ENCODE measurements around the gene RCHY1. TPM values are rescaled to one million over a fixed set of nuclear protein-coding genes. Genes with fewer than 3 reads are reported as not detected.
"Not testable (repeated sequence)": the region's sequence is repeated elsewhere in the genome, so short reads cannot be mapped to it uniquely, and the experiment has no call there.

RCHY1 gene
- total RNA-seq: 10 to 100 TPM; 29.3 to 35.1 TPM

- ATAC-seq (replicated peaks): peak; percentile 94
- Mint-ChIP-seq H3K4me1 (peaks cover 16% of the 10 kb centered on the region), H3K9me3 (no peaks in the 10 kb centered on the region), H3K4me3 (no peak within 1 kb of the TSS), H3K27me3 (no peaks in the 10 kb centered on the region), H3K27ac (no peak within 1 kb of the TSS), H3K36me3 (ENCODE audit: low read depth) (peaks cover 75% of the 10 kb centered on the region)
Observed at GRCh38 chr4:75514131-75514948, at the start of gene RCHY1, which contains the start of gene THAP6. Gene RCHY1, minus strand, starts transcription at chr4:75514403. Its CDS starts 117 bp downstream, at chr4:75514286. Gene THAP6, plus strand, starts transcription at chr4:75514473. Its CDS starts 980 bp downstream, at chr4:75515453.

- H3K9me3 Mint-ChIP-seq: no peaks in the 10 kb centered on the region
- no peaks in the 10 kb centered on the region for H3K4me1 Mint-ChIP-seq
- peaks cover 16% of the 10 kb centered on the region for H3K27me3 Mint-ChIP-seq
- no peaks in the 10 kb centered on the region for H3K36me3 Mint-ChIP-seq (ENCODE audit: low read depth)
- H3K4me3 Mint-ChIP-seq: no peak overlapping the region
- ATAC-seq (replicated peaks): no peak
- H3K27ac Mint-ChIP-seq: no peak overlapping the region
Observed at GRCh38 chr4:75561789-75562188, 47.6 kb upstream of the RCHY1 start.

GRCh38 chr4:75557696-75558095 is 43.5 kb upstream of the RCHY1 start:
- no peak for ATAC-seq (replicated peaks)
- Mint-ChIP-seq H3K4me3 (no peak overlapping the region), H3K27ac (no peak overlapping the region), H3K9me3 (no peaks in the 10 kb centered on the region), H3K4me1 (peaks cover 6% of the 10 kb centered on the region), H3K36me3 (ENCODE audit: low read depth) (no peaks in the 10 kb centered on the region), H3K27me3 (peaks cover 15% of the 10 kb centered on the region)

- peak within 1 kb of the TSS; percentile 49 for H3K4me3 Mint-ChIP-seq
- H3K4me1 Mint-ChIP-seq: peaks cover 6% of the 10 kb centered on the region
- no peak within 1 kb of the TSS for H3K27ac Mint-ChIP-seq
Observed at GRCh38 chr4:75555294-75556164, 41.3 kb upstream of the RCHY1 start, which contains the start of gene ODAPH. Gene ODAPH, plus strand, starts transcription at chr4:75556066. Its CDS starts 17 bp downstream, at chr4:75556083.

GRCh38 chr4:75552452-75552851 is 38.2 kb upstream of the RCHY1 start:
- Mint-ChIP-seq H3K9me3 (no peaks in the 10 kb centered on the region), H3K4me3 (no peak overlapping the region), H3K4me1 (peaks cover 12% of the 10 kb centered on the region), H3K36me3 (ENCODE audit: low read depth) (no peaks in the 10 kb centered on the region), H3K27ac (no peak overlapping the region), H3K27me3 (peaks cover 3% of the 10 kb centered on the region)
- ATAC-seq (replicated peaks): no peak

More at GRCh38 chr4:75555294-75556164, 41.3 kb upstream of the RCHY1 start, which contains the start of gene ODAPH:
- H3K36me3 Mint-ChIP-seq (ENCODE audit: low read depth): no peaks in the 10 kb centered on the region
- no peaks in the 10 kb centered on the region for H3K9me3 Mint-ChIP-seq
- peaks cover 12% of the 10 kb centered on the region for H3K27me3 Mint-ChIP-seq
- peak; percentile 97 for ATAC-seq (replicated peaks)

- H3K27me3 Mint-ChIP-seq: no peaks in the 10 kb centered on the region
- H3K36me3 Mint-ChIP-seq (ENCODE audit: low read depth): peaks cover 6% of the 10 kb centered on the region
- no peaks in the 10 kb centered on the region for H3K9me3 Mint-ChIP-seq
- H3K27ac Mint-ChIP-seq: no peak overlapping the region
- ATAC-seq (replicated peaks): no peak
- H3K4me1 Mint-ChIP-seq: peaks cover 6% of the 10 kb centered on the region
- H3K4me3 Mint-ChIP-seq: no peak overlapping the region
Observed at GRCh38 chr4:75549019-75549418, 34.8 kb upstream of the RCHY1 start.

GRCh38 chr4:75547647-75548387 is 33.6 kb upstream of the RCHY1 start:
- Mint-ChIP-seq H3K36me3 (ENCODE audit: low read depth) (peaks cover 6% of the 10 kb centered on the region), H3K4me3 (no peak overlapping the region), H3K27me3 (no peaks in the 10 kb centered on the region), H3K4me1 (peaks cover 6% of the 10 kb centered on the region), H3K27ac (no peak overlapping the region), H3K9me3 (no peaks in the 10 kb centered on the region)
- no peak for ATAC-seq (replicated peaks)

GRCh38 chr4:75545526-75545925 is 31.3 kb upstream of the RCHY1 start:
- peaks cover 6% of the 10 kb centered on the region for H3K4me1 Mint-ChIP-seq
- no peaks in the 10 kb centered on the region for H3K27me3 Mint-ChIP-seq
- no peak overlapping the region for H3K27ac Mint-ChIP-seq
- H3K36me3 Mint-ChIP-seq (ENCODE audit: low read depth): peaks cover 14% of the 10 kb centered on the region
- H3K4me3 Mint-ChIP-seq: no peak overlapping the region
- no peaks in the 10 kb centered on the region for H3K9me3 Mint-ChIP-seq
- ATAC-seq (replicated peaks): no peak

- H3K27ac Mint-ChIP-seq: peak overlapping the region; percentile 36
- ATAC-seq (replicated peaks): no peak
- H3K9me3 Mint-ChIP-seq: no peaks in the 10 kb centered on the region
- H3K27me3 Mint-ChIP-seq: no peaks in the 10 kb centered on the region
- peaks cover 14% of the 10 kb centered on the region for H3K36me3 Mint-ChIP-seq (ENCODE audit: low read depth)
- no peak overlapping the region for H3K4me3 Mint-ChIP-seq
- peaks cover 6% of the 10 kb centered on the region for H3K4me1 Mint-ChIP-seq
Observed at GRCh38 chr4:75544870-75545269, 30.7 kb upstream of the RCHY1 start.

GRCh38 chr4:75544220-75544619 is 30.0 kb upstream of the RCHY1 start:
- peak overlapping the region; percentile 36 for H3K27ac Mint-ChIP-seq
- H3K27me3 Mint-ChIP-seq; ATAC-seq (replicated peaks): not testable (repeated sequence)

GRCh38 chr4:75542824-75543223 is 28.6 kb upstream of the RCHY1 start:
- H3K27me3 Mint-ChIP-seq: no peaks in the 10 kb centered on the region
- peak; percentile 97 for ATAC-seq (replicated peaks)

More at GRCh38 chr4:75544220-75544619, 30.0 kb upstream of the RCHY1 start:
- H3K36me3 Mint-ChIP-seq (ENCODE audit: low read depth): peaks cover 14% of the 10 kb centered on the region
- H3K4me3 Mint-ChIP-seq, H3K4me1 Mint-ChIP-seq, H3K9me3 Mint-ChIP-seq: not testable (repeated sequence)

GRCh38 chr4:75537308-75537707 is 23.1 kb upstream of the RCHY1 start:
- not testable (repeated sequence) for H3K27me3 Mint-ChIP-seq; H3K4me1 Mint-ChIP-seq; H3K4me3 Mint-ChIP-seq; H3K9me3 Mint-ChIP-seq; ATAC-seq (replicated peaks)
- Mint-ChIP-seq H3K27ac (peak overlapping the region; percentile 37), H3K36me3 (ENCODE audit: low read depth) (peaks cover 17% of the 10 kb centered on the region)

More at GRCh38 chr4:75542824-75543223, 28.6 kb upstream of the RCHY1 start:
- Mint-ChIP-seq H3K4me1 (no peaks in the 10 kb centered on the region), H3K27ac (no peak overlapping the region), H3K36me3 (ENCODE audit: low read depth) (peaks cover 14% of the 10 kb centered on the region), H3K9me3 (no peaks in the 10 kb centered on the region), H3K4me3 (no peak overlapping the region)

- not testable (repeated sequence) for ATAC-seq (replicated peaks); H3K27ac Mint-ChIP-seq; H3K4me3 Mint-ChIP-seq; H3K27me3 Mint-ChIP-seq; H3K4me1 Mint-ChIP-seq; H3K9me3 Mint-ChIP-seq
- H3K36me3 Mint-ChIP-seq (ENCODE audit: low read depth): peaks cover 43% of the 10 kb centered on the region
Observed at GRCh38 chr4:75533926-75534325, 19.7 kb upstream of the RCHY1 start.

GRCh38 chr4:75533339-75533887 is 19.2 kb upstream of the RCHY1 start:
- not testable (repeated sequence) for H3K4me3 Mint-ChIP-seq; ATAC-seq (replicated peaks)
- peaks cover 47% of the 10 kb centered on the region for H3K36me3 Mint-ChIP-seq (ENCODE audit: low read depth)

More at GRCh38 chr4:75533339-75533887, 19.2 kb upstream of the RCHY1 start:
- not testable (repeated sequence) for H3K4me1 Mint-ChIP-seq, H3K9me3 Mint-ChIP-seq, H3K27ac Mint-ChIP-seq, H3K27me3 Mint-ChIP-seq
